ENCODE results near the gene PLCH1. TPM values are rescaled to one million over a fixed set of nuclear protein-coding genes. Genes with fewer than 3 reads are reported as not detected.

The PLCH1 gene
- total RNA-seq, 1 experiment from 2014 or later, result 0.17 TPM

DNA sequence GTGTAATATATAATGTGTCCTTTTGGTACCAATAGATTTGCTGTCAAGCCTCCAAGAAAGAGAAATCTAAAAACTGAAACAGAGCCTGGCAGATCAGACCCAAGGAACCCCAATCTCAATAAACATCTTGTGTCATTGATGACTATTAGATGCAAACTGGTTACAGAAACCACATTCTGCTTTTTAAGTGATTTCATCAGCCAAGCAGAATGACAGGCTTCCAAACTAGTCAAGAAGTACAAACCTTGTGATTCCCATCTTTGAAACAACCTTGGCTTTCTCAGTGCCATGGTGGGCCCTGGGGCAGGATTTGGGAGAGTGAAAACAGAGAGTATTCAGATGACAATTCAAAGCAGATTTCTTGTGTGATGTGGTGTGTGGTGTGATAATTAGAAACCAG is 405.8 kb downstream of the PLCH1 start:
- no peak for DNase-seq (ENCODE audit: low read depth)

DNA sequence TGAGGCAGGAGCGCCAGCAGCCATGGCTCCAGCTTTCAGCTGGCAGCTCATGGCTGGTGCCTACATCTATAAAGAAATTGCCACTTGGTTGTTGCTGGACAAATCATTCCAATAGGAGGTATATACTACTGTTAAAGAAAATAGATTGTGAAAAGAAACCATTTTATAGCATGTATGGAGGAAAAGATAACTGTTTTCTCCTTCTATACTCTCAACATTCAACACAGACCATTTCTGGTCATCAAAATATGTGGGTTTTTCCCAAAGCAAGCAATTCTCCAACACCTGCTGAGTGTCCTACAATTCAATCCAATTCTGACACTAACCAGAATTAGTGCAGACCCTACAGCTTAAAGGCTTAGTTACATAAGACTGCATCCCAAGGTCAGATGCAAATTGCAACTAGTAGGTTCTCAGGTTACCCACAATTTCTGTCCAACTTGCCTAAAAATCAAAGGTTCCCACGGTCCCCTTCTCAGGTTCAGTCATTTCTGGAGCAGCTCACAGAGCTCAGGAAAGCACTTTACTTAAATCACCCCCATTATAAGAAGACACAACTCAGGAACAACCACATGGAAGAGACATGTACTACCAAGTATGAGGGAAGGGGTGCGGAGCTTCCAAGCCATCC is 409.0 kb downstream of the PLCH1 start:
- DNase-seq (ENCODE audit: low read depth), result no peak

DNA sequence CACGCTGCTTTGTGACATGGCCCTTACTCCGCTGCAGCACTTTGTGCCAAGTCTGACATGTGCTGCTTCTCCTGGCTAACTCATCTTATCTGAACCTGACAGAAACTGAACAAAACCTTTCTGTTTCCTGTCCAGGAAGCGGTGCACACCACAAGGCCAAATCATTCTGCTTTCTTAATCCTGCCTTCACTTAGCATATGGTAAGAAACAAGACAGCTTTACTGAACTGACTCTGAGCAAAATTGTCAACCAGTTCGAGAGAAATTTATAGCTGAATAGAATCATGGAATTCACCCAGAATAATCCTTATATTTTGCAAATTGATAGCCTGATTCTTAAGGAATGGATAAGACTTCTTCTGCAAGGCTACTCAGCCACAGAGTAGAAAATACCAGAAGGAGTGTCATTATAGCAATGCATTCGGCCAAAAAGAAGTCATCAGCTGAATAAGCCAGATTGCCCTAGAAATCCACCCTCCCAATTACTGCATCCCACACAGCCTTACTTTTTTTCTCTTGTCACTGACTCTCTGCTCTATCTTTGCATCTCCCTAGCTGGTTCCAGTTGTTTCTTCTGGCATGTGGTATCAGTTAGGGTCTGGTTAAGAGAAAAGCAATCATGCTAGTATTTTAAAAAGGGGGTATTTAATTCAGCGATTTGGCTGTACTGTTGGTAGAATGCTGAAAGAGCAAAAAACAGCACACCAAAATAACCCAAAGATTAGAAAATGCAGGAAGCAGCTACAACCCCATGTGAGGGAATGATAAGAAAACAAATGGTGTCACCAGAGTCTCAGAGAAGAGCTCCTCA is 409.8 kb downstream of the PLCH1 start:
- DNase-seq (ENCODE audit: low read depth), result no peak

DNA sequence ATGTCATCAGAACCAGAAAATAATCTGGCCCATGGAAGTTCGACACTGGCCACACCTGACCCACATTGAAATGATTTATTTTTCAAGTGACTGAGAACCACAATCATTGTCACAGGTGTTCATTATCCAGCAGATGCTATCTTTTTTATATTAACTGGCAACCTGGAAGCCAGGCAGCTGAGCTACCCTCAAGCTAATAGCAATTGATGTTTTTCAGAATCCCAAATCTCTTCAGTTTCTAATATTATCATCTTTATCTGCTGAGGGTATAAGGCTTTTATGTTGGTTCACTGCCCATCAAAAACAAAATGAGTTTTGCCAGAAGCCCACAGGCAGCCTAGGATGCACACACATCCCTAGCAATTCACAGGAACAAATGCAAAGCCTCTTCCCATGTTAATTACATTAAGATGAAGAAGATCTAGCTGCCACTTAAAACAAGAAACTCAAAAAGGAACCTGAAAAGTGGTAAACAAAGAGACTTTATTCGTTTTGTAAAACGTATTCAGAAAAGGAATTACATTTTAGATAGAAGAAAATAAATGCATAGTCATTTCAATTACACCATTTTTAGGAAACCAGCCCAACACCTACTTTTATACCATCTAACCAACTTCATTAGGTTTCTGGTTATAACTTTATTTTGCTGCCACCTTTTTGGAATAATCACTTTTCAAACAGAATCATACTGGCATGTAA is 410.5 kb downstream of the PLCH1 start:
- no peak for DNase-seq (ENCODE audit: low read depth)

DNA sequence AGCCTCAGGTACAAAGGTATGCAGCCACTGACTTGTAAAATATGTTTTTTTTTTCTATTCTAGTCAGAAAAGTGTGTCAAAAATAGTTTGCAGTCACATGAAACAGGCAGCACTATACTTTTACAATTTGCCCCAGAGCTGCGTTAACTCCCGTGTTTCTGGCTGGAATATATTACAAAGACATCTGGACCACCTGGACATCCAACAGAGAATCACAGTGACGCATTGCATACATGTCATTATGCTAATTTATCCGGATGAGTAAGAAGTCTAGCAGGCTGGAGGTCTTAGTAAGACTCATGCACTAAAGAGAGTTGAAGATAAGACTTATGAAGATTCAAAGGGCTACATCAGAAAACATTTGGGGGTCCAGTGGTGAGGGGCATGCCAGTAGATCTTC is 412.2 kb downstream of the PLCH1 start:
- DNase-seq (ENCODE audit: low read depth), result peak; percentile 18

DNA sequence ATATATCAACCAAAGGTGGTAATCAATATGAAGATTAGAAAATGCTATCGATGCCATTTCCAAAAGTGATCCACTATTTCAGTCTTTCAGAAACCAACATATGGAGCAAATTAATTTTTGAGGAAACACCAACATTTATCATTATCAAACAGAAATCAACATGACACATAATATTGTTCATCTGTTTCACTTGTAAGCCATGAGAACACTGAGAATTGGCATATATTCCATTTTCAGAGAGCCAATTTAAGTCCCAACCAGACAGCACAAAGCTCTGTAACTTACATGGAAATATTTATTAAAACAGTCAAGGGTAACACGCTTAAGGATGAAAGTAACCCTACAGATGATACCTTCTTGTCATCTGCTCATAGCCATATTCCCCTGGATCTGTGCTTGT is 413.8 kb downstream of the PLCH1 start:
- DNase-seq (ENCODE audit: low read depth), result no peak

DNA sequence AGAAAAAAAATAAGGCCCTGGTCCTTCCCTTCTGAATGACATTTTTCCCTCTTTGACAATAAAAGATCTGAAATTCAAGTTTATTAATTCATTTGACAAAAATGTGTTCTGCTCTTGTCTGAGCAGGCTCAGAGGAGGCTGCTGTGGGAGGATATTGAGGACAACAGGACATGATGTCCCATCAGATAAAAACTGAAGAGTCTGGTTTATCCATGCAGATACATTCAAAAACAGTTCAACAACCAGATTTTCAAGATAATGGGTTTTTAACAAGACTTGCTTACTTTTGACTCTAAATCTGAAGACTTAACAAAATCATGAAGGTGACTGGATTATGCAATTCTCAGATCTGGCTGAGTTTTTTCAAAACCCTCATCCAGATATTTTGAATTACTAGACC is 414.5 kb downstream of the PLCH1 start:
- DNase-seq (ENCODE audit: low read depth), result no peak

DNA sequence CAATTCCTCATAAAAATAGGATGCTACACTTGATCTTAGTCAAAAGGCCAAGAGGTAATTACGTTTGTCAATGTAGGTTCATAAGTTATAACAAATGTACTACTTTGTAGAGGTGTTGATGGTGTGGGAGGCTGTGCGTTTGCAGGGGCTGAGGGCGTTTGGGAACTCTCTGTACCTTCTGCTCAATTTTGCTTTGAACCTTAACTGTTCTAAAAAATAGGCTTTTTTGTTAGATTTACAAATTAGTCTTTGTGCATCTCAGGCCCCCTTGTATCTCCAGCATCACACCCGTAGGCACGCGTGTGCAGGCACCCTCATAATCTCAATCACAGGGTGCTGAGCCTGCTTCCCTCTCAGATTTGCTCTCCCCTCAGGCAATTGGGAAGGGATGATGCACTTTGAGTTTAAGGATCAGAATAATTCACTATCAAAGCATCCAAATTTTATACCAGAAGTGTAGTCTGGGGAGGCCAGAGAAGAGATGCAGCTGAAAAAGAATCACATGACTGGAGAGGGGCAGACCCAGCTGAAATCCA is 415.3 kb downstream of the PLCH1 start:
- no peak for DNase-seq (ENCODE audit: low read depth)

DNA sequence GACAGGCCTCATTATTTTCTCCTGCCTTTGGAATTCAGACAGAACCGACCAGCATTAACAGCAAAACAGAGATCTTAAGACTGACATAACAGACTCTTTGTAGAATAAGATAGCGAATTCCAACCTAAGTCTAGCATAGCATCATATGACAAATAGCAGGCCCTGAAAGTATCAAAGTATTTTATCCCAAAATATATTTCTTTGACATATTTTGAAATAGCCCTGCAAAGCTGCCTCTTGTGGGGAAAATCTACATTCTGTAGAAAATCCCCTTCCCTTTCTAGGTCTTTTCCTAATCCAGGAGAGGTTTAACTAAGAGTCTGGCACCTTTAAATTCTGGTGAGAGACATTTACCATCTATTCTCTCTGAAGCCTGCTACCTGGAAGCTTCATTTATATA is 417.0 kb downstream of the PLCH1 start:
- DNase-seq (ENCODE audit: low read depth), result no peak

DNA sequence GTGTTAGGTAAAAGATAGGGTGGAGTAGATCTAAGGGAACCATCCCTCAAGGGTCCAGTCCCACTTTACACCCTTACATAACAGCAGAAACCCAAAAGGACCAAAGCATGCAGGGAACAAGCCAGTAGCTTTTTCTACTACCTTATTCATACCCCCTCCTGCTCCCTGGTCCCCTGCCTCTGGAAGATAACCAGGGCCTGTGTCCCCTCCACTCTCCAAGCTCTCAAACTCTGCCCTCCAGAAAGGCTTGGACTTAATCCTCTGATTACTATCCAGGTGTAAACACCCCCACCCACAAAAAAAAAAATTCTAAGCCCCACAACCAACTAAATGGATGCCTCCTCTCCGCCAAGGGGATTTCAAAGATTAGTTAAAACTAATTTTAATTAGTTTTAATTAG is 417.4 kb downstream of the PLCH1 start:
- DNase-seq (ENCODE audit: low read depth), result no peak

DNA sequence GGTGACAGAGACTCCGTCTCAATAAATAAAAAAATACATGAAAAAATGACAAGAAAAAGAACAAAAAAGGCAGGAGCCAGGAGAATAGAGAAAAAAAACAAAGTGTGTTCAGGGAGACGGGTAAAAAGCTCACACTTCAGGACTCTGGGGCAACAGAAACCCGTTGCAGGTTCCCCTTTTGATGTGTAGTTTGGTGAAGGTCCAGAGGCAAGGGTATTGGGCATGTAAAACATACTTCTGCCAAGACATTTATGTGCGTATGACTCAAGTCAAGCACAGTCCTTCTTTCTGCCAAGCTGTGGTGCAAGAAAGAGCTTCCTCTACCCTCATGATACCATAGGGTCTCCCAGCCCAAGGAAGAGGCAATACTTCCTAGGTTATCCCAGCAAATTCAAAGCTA is 418.0 kb downstream of the PLCH1 start:
- DNase-seq (ENCODE audit: low read depth), result no peak

DNA sequence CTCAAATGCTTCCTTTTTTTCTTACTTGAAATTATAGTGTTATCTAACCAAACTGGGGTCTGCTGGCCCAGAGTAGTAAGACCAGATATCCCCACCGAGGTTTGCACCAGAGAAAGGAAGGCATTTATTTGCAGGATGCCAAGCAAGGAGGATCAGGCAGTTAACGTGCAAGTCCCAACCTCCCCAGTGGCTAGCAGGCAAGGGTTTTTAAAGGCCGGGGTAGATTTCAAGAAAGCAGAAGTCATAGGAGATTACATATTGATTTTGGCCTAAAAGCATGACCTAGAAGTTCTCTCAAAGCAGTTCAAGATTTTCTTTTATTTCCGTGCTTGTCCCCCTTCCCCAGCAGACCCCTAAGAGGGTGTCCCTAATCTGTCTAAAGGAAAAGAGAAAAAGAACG is 418.6 kb downstream of the PLCH1 start:
- DNase-seq (ENCODE audit: low read depth), result no peak

Other genes with a start within 250 kb of the PLCH1 start
- 1.5 and 1.7 TPM in 2 replicates for gene C3orf33, start 61.2 kb upstream of the PLCH1 start, total RNA-seq (2014; rRNA removed; shearing (Covaris generic))
- 28.3 and 45.5 TPM in 2 replicates for gene SLC33A1, start 109.4 kb upstream of the PLCH1 start, total RNA-seq (2014; rRNA removed; shearing (Covaris generic))
- 112 and 174 TPM in 2 replicates for gene GMPS, start 125.6 kb upstream of the PLCH1 start, total RNA-seq (2014; rRNA removed; shearing (Covaris generic))

Measured in M059J (cell line).